RCC 7860 (cell line): ENCODE measurements around the gene ZNF444.

Experiments
- DNase-seq: peaks from one replicate; pipeline ENCODE4 v3.0.0-alpha.2; 2015; ENCODE audit warnings: low spot score
- FAIRE-seq: peaks from 2 replicates; lab custom pipeline; 2012; peaks lifted over from hg19 to GRCh38; lab: Jason Lieb, UNC

ZNF444 gene

DNA sequence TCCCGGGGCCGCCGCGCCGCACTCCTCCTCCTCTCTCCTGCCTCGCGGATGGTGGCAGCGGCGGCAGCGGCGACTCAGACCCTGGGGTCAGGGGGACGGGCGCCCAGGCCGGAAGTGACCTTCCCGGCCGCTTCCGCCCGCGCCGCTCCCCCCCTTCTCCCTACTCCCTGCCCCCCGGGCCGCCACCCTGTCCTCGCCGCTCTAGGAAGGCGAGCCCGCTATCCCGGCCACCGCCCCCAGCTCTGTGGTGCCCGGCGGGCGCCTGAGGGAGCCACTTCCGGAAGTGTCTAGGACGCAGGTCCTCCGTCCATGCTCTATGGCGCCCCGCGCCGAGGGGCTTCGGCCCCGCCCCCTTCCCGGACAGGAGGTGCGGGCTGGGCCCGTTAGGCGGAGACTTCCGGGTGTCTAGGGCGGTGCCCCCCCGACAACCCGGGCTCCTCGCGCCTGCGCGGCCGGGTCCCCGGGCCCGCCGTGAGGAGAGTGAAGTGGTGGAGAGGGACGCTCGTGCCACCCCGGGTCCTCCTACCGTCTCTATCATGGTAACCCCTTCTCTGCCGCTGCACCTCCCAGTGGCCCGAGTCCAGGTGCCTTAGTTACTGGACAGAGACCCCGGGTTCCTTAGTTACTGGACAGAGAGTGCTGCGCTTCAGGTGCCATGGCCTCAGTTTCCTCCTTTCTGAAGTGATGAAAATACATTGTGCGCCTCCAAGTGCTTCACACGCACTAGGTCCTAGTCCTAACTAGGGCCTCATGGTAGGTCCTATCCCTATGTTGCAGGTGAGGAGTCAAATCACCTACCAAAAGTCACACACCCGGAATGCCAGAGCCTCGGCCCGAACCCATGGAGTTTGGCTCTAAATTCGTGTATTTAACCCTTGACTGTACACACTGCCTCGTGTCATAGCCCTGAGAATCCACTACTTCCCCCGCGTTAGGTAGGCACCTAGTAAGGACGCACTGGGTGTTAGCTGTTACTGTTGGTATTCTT lies 19.6 kb upstream of the ZNF444 start, which contains the start of gene ZNF787:
Gene ZNF787, minus strand, starts transcription at position 116 of the 988 bp plus-strand sequence. CDS start 18,078 bp downstream, outside the sequence.
- DNase-seq (peak; percentile 85), FAIRE-seq (peak; percentile 64)

GRCh38 chr19:56123266-56123891 lies 17.7 kb upstream of the ZNF444 start:
- FAIRE-seq (no peak), DNase-seq (no peak)

GRCh38 chr19:56124578-56124977 lies 16.5 kb upstream of the ZNF444 start:
- FAIRE-seq (no peak), DNase-seq (no peak)

GRCh38 chr19:56125806-56126590 lies 15.1 kb upstream of the ZNF444 start:
- no peak for DNase-seq
- FAIRE-seq = no peak

GRCh38 chr19:56126983-56127780 lies 13.9 kb upstream of the ZNF444 start:
- no peak for DNase-seq
- no peak for FAIRE-seq

DNA sequence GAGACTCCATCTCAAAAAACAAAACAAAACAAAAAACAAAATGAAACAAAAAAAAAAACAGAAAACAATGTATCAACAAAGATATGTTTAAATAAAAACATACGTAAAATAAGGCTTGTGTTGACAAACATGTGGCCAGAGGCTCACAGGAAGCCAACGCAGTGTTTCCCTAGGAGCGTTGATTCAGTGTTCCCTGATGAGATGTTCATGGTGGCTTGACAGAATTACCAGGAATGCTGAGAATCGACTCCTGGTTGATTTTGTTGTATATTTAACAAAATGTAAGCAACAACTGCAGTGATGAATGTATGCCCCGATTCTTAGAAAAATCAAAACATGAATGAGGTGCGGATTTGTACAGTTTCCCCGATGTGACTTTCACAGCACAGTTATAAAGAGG lies 11.1 kb upstream of the ZNF444 start:
- FAIRE-seq = no peak
- no peak for DNase-seq

GRCh38 chr19:56131651-56132050 lies 9.4 kb upstream of the ZNF444 start:
- FAIRE-seq (no peak), DNase-seq (no peak)

DNA sequence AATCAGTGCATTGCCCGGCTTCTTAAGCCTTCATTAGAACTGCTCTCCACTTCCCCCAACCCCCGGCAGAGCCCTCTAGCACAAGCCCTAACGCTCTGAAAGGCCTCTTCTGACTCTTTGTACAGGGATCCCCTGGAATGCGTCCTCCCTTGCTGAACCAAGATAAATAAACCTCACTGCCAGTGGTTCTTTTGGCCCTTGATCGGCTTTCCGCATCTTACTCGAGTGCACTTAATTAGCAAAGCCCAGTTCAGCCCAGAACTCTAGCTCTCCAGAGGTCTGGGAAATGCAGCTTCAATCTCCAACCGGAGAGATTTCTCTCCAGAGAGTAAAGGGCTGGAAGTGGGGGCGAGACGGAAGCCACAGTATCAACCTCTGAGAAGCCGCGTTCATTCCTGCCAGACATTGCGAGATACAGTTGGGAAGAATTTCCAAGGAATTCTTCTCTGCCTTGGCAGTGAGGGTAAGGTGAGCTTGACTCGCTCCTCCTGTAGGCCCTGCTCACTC lies 8.7 kb upstream of the ZNF444 start:
- FAIRE-seq (no peak), DNase-seq (no peak)

- no peak for DNase-seq
- FAIRE-seq = no peak
Observed at GRCh38 chr19:56133858-56134653, 7.0 kb upstream of the ZNF444 start.

DNA sequence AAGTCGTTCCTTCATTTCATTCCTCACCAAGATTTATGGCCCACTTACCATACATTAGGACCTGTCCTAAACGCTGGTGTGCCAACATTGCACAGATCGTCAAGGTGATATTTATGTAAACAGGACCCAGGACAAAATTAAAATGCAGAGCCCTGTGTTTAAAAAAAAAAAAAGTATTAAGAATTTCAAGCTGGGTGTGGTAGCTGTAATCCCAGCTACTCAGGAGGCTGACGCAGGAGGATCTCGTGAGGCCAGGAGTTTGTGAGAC lies 6.5 kb upstream of the ZNF444 start:
- no peak for FAIRE-seq
- no peak for DNase-seq

DNA sequence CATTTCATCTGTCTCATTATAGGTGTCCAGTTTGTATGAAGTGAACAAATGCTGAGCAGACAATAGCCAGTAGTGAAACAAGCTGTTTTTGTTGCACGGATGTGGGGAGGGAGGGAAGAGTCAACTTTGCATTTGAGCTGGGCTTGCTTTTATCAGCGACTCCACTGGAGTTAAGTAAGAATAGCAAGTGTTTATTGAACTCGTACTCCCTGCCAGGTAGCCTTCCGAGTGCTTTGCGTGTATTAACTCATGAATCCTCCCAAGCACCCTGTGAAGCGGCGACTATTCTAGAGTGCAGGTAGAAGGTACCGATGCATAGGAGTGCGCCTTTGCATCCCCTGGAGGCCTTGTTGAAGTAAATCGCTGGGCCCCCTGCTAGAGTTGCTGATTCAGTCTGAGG lies 4.7 kb upstream of the ZNF444 start:
- DNase-seq (no peak), FAIRE-seq (no peak)

GRCh38 chr19:56137405-56137804 lies 3.7 kb upstream of the ZNF444 start:
- no peak for DNase-seq
- no peak for FAIRE-seq

GRCh38 chr19:56138069-56138468 lies 3.0 kb upstream of the ZNF444 start:
- DNase-seq = no peak
- no peak for FAIRE-seq

GRCh38 chr19:56139847-56140582 lies 1.1 kb upstream of the ZNF444 start:
- no peak for DNase-seq
- no peak for FAIRE-seq

- FAIRE-seq = no peak
- DNase-seq = no peak
Observed at GRCh38 chr19:56141417-56141993, 418 bp downstream of the ZNF444 start.

DNA sequence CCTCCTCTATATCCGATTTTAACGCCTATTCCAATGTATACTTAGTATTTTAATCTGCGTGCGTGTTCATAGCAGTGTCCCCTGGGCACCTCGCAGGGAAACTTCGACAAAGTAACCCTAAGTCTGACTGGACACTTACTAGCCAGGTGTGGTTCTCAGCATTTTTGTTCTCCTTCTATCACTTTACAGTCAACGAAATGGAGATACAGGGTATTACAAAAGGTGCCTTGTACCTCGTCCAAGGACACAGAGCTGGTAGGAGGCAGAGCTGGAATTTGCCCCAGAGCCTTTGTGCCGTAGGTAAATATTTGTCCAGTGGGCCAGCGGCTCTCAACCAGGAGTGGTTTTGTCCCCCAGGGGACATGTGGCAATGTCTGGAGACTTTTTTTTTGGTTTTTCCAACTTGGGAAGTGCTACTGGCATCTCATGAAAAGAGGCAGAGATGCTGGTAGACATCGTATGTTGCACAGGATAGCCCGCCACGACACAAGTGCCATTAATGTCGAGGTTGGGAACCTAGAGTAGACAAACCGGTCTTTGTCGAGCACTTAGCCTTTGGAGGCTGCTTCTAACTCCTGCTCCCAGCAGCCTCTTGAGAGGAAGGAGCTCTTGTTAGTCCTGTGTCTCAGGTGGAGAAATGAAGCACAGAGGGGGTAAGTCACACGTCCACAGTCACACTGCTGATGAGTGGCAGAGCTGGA lies 1.1 kb downstream of the ZNF444 start:
- FAIRE-seq = no peak

DNA sequence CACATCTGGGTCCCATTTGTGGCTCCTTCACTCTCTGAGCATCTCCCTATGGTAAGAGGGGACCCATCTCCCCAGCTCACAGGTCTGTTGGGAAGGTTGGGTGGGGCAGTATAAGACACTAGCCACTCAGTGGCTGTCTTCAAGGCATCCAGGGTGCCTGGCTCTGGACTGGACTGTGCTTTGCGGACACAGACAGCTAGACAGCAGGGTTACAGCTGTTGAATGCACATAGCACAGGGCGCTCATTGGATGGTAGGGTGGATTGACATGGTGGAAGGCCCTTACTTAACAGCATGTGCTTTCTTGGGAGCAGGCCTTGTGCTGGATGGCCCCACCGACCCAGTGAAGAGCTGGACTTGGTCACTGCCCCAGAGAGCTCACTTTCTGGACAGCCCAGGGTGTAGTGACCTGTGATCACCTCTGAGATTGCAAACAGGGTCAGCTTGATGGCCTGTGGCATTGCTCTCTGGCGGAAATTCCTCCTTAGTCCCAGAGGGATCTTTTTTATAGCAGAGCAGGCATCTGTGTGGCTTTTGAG lies 1.9 kb downstream of the ZNF444 start:
- DNase-seq (no peak), FAIRE-seq (no peak)

More for the DNA sequence above, 1.1 kb downstream of the ZNF444 start:
- DNase-seq = no peak

- DNase-seq = no peak
- FAIRE-seq = no peak
Observed at GRCh38 chr19:56144376-56144775, 3.3 kb downstream of the ZNF444 start.
